ENCODE measurements around the gene PSMB7.

The PSMB7 gene

GRCh38 chr9:124364141-124364540 is 51.1 kb downstream of the PSMB7 start:
- H3K4me3 ChIP-seq (ENCODE audit: low read depth, low read length) = no peak overlapping the region
- H3K27ac ChIP-seq (ENCODE audit: extremely low read depth, low read depth, low read length) = no peak overlapping the region
- ChIA-PET CTCF (interaction anchor here (0.5 kb wide), 1 partner anchor 44 kb away, joined by 3 read pairs; no protein-coding TSS in a partner anchor), POLR2A (no interaction called here)
- H3K4me1 ChIP-seq (ENCODE audit: control insufficient read depth, insufficient read depth, low read length) = no peaks in the 10 kb centered on the region
- no peaks in the 10 kb centered on the region for H3K9me3 ChIP-seq (ENCODE audit: control insufficient read depth, insufficient read depth, low read depth, low read length)
- peaks cover 0 to 3% of the 10 kb centered on the region in 2 experiments; a peak in 1 of 3 replicates for H3K36me3 ChIP-seq (ENCODE audit: control insufficient read depth in 2 of 2, insufficient read depth in 1 of 2, low read length in 2 of 2)
- no peak for TF ChIP-seq ZFP69B (tag by site-specific recombination; IDR thresholded peaks at IDR 0.05)
- TF ChIP-seq MEIS1 (CRISPR knock-in tag; IDR thresholded peaks at IDR 0.05; ENCODE audit: borderline replicate concordance) = no peak
- no peak for TF ChIP-seq ZNF514 (tag by site-specific recombination; IDR thresholded peaks at IDR 0.05)
- no peak for TF ChIP-seq ZNF248 (tag by site-specific recombination; IDR thresholded peaks at IDR 0.05)
- TF ChIP-seq ZNF16 (tag by site-specific recombination; IDR thresholded peaks at IDR 0.05; ENCODE audit: low read depth) = no peak
- TF ChIP-seq SALL2 (tag by site-specific recombination; IDR thresholded peaks at IDR 0.05; ENCODE audit: borderline replicate concordance) = no peak
- TF ChIP-seq ZNF433 (tag by site-specific recombination; IDR thresholded peaks at IDR 0.05; ENCODE audit: low read depth) = no peak
- no peak for TF ChIP-seq ZNF660 (tag by site-specific recombination; IDR thresholded peaks at IDR 0.05)
- TF ChIP-seq KLF7 (tag by site-specific recombination; IDR thresholded peaks at IDR 0.05; ENCODE audit: borderline replicate concordance) = no peak
- no peak for TF ChIP-seq ZBTB20 (tag by site-specific recombination; IDR thresholded peaks at IDR 0.05)
- no peak for TF ChIP-seq ZNF626 (tag by site-specific recombination; IDR thresholded peaks at IDR 0.05)

- no peaks in the 10 kb centered on the region for H3K4me1 ChIP-seq (ENCODE audit: control insufficient read depth, insufficient read depth, low read length)
- TF ChIP-seq ZNF132 (tag by site-specific recombination; IDR thresholded peaks at IDR 0.05; ENCODE audit: borderline replicate concordance) (no peak), ZNF580 (tag by site-specific recombination; IDR thresholded peaks at IDR 0.05) (no peak), ZNF549 (tag by site-specific recombination; IDR thresholded peaks at IDR 0.05) (no peak), ZNF324 (tag by site-specific recombination; IDR thresholded peaks at IDR 0.05) (no peak)
- H3K4me3 ChIP-seq (ENCODE audit: low read depth, low read length) = no peak overlapping the region
- H3K9me3 ChIP-seq (ENCODE audit: control insufficient read depth, insufficient read depth, low read depth, low read length) = no peaks in the 10 kb centered on the region
- ChIA-PET CTCF (interaction anchor here (0.5 to 2.8 kb wide), 2 partner anchors 29 to 43 kb away, joined by 3 to 9 read pairs; no protein-coding TSS in a partner anchor), POLR2A (no interaction called here)
- H3K27ac ChIP-seq (ENCODE audit: extremely low read depth, low read depth, low read length) = no peak overlapping the region
- H3K36me3 ChIP-seq (ENCODE audit: control insufficient read depth in 2 of 2, insufficient read depth in 1 of 2, low read length in 2 of 2) = peaks cover 0 to 3% of the 10 kb centered on the region in 2 experiments; a peak in 1 of 3 replicates
Observed at GRCh38 chr9:124363326-124364096, 51.7 kb downstream of the PSMB7 start.

GRCh38 chr9:124361128-124361527 is 54.1 kb downstream of the PSMB7 start:
- no peaks in the 10 kb centered on the region for H3K9me3 ChIP-seq (ENCODE audit: control insufficient read depth, insufficient read depth, low read depth, low read length)
- no peak overlapping the region for H3K27ac ChIP-seq (ENCODE audit: extremely low read depth, low read depth, low read length)
- ChIA-PET POLR2A (no interaction called here), CTCF (interaction anchor here (0.6 to 2.8 kb wide), 3 partner anchors 18 to 58 kb away, joined by 4 to 9 read pairs (median 8); no protein-coding TSS in a partner anchor)
- H3K36me3 ChIP-seq (ENCODE audit: control insufficient read depth in 2 of 2, insufficient read depth in 1 of 2, low read length in 2 of 2) = peaks cover 0 to 11% of the 10 kb centered on the region in 2 experiments; a peak in 1 of 3 replicates
- no peaks in the 10 kb centered on the region for H3K4me1 ChIP-seq (ENCODE audit: control insufficient read depth, insufficient read depth, low read length)
- H3K4me3 ChIP-seq (ENCODE audit: low read depth, low read length) = no peak overlapping the region
- no peak for TF ChIP-seq CTCF (tag by site-specific recombination; IDR thresholded peaks at IDR 0.05)
- TF ChIP-seq ZNF747 (tag by site-specific recombination; IDR thresholded peaks at IDR 0.05) = no peak
- TF ChIP-seq ZNF529 (tag by site-specific recombination; IDR thresholded peaks at IDR 0.05; ENCODE audit: insufficient replicate concordance) = no peak
- TF ChIP-seq PATZ1 (tag by site-specific recombination; IDR thresholded peaks at IDR 0.05) = no peak
- TF ChIP-seq KLF9 (tag by site-specific recombination; IDR thresholded peaks at IDR 0.05; ENCODE audit: low read depth) = no peak
- no peak for TF ChIP-seq BCL11A (tag by site-specific recombination; IDR thresholded peaks at IDR 0.05; ENCODE audit: low read depth)
- no peak for TF ChIP-seq KLF1 (tag by site-specific recombination; IDR thresholded peaks at IDR 0.05)
- TF ChIP-seq ZNF623 (tag by site-specific recombination; IDR thresholded peaks at IDR 0.05) = no peak
- TF ChIP-seq KLF8 (tag by site-specific recombination; IDR thresholded peaks at IDR 0.05) = no peak
- TF ChIP-seq ZNF280C (tag by site-specific recombination; IDR thresholded peaks at IDR 0.05) = no peak
- TF ChIP-seq ZNF266 (tag by site-specific recombination; IDR thresholded peaks at IDR 0.05; ENCODE audit: low read depth) = no peak

All from HEK293 (cell line).